HCT116 (cell line): ENCODE measurements around the gene SF3A2. TPM values are rescaled to one million over a fixed set of nuclear protein-coding genes. Genes with fewer than 3 reads are reported as not detected.

Experiments
- ATAC-seq: fragments of 200-7000 bp; cut with Tn5 transposase; 2 replicates; pipeline ENCODE4 v1.9.1; 2020; ENCODE audit warnings: mild to moderate bottlenecking, moderate library complexity
- BruUV-seq: library from RNA; stranded (reverse); fragments of 400-500 nt; replicated peaks from 2 replicates; lab custom pipeline; 2021; lab: Mats Ljungman, UMichigan
- CTCF ChIA-PET: fragments of 300-600 bp; sonication (Branson Sonifier 250); formaldehyde crosslinking; loops from one replicate; lab custom pipeline; 2021; ENCODE audit warnings: antibody characterized with exemption; lab: Charles Lee
- POLR2A ChIA-PET: fragments of 300-600, 350-600 bp; sonication (Branson Sonifier 250); formaldehyde crosslinking; loops from one replicate; lab custom pipeline; 2021; ENCODE audit warnings: antibody characterized with exemption; lab: Charles Lee
- RAD21 ChIA-PET, 2 experiments: fragments of 300-600 bp; sonication (Branson Sonifier 250); formaldehyde crosslinking; loops; one replicate each; lab custom pipeline; 2023; ENCODE audit warnings: low total read pairs in 2 of 2; ENCODE audit not compliant: uncharacterized antibody in 2 of 2, unreplicated experiment in 2 of 2, low non-redundant PET in 1 of 2; lab: Charles Lee
- DNase-seq: peaks from one replicate; pipeline ENCODE4 v3.0.0-alpha.2; 2010; ENCODE audit warnings: low read depth, low spot score
- H2AFZ ChIP-seq: fragments of 200-600 bp; shearing (Covaris generic), sonication (generic); 2 replicates; pipeline ENCODE4 v1.6.1; 2017; ENCODE audit warnings: low read depth, mixed run types, mixed read lengths, antibody characterized with exemption, low read length; ENCODE audit not compliant: poor library complexity, severe bottlenecking
- H3K27ac ChIP-seq: 2 replicates; pipeline ENCODE4 v1.5.1; 2012; ENCODE audit warnings: low read depth, low read length
- H3K27me3 ChIP-seq: fragments of 200-600 bp; sonication (generic); 2 replicates; pipeline ENCODE4 v1.6.1; 2016; ENCODE audit warnings: mixed run types, low read length, mixed read lengths; ENCODE audit not compliant: insufficient read depth
- H3K36me3 ChIP-seq, 2 experiments: fragments of 200-500 bp in 1 of 2; fragments of 200-600 bp in 1 of 2; sonication (Bioruptor generic) in 1 of 2; sonication (generic) in 1 of 2; 2 replicates each; pipeline versions ENCODE4 v1.5.1 to v1.6.1; 2014 to 2016; ENCODE audit warnings: low read length in 2 of 2, inconsistent platforms in 1 of 2, mixed read lengths in 1 of 2, mixed run types in 1 of 2; ENCODE audit not compliant: insufficient read depth in 2 of 2, control insufficient read depth in 1 of 2
- H3K4me1 ChIP-seq, 2 experiments: fragments of 200-600 bp in 1 of 2; sonication (generic) in 1 of 2; 2 replicates each; pipeline versions ENCODE4 v1.5.1 to v1.6.1; 2012 to 2017; ENCODE audit warnings: low read length in 2 of 2, inconsistent platforms in 1 of 2, mild to moderate bottlenecking in 1 of 2, mixed read lengths in 1 of 2, mixed run types in 1 of 2, moderate library complexity in 1 of 2; ENCODE audit not compliant: insufficient read depth in 2 of 2, control insufficient read depth in 1 of 2
- H3K4me2 ChIP-seq: fragments of 200-600 bp; sonication (generic); 2 replicates; pipeline ENCODE4 v1.6.1; 2017; ENCODE audit warnings: mixed run types, low read length, mixed read lengths
- H3K4me3 ChIP-seq, 2 experiments: fragments of 200-600 bp in 1 of 2; sonication (generic) in 1 of 2; replicated peaks in 1 of 2; 2 replicates each; pipeline ENCODE4 v1.5.1; 2011 to 2016; ENCODE audit warnings: low read length in 2 of 2, control low read depth in 1 of 2, low read depth in 1 of 2, mild to moderate bottlenecking in 1 of 2, mixed read lengths in 1 of 2, mixed run types in 1 of 2
- H3K79me2 ChIP-seq: fragments of 200-600 bp; sonication (generic); 2 replicates; pipeline ENCODE4 v1.6.1; 2017; ENCODE audit warnings: mild to moderate bottlenecking, mixed run types, low read length, moderate library complexity, mixed read lengths; ENCODE audit not compliant: insufficient read depth
- H3K9ac ChIP-seq: fragments of 200-600 bp; sonication (generic); 2 replicates; pipeline ENCODE4 v1.6.1; 2016; ENCODE audit warnings: low read length, mixed read lengths
- H3K9me2 ChIP-seq: fragments of 200-600 bp; sonication (generic), shearing (Covaris generic); 2 replicates; pipeline ENCODE4 v1.6.1; 2017; ENCODE audit warnings: mixed run types, mild to moderate bottlenecking, moderate library complexity; ENCODE audit not compliant: insufficient read depth
- H3K9me3 ChIP-seq, 2 experiments: fragments of 200-500 bp in 1 of 2; fragments of 200-600 bp in 1 of 2; sonication (Bioruptor generic) in 1 of 2; sonication (generic) in 1 of 2; 2 replicates each; pipeline ENCODE4 v1.6.1; 2014 to 2017; ENCODE audit warnings: low read length in 2 of 2, mixed read lengths in 2 of 2, inconsistent platforms in 1 of 2, low read depth in 1 of 2, mild to moderate bottlenecking in 1 of 2, mixed run types in 1 of 2, moderate library complexity in 1 of 2; ENCODE audit not compliant: control insufficient read depth in 1 of 2, insufficient read depth in 1 of 2
- H4K20me1 ChIP-seq: fragments of 200-600 bp; sonication (generic), shearing (Covaris generic); 2 replicates; pipeline ENCODE4 v1.6.1; 2017; ENCODE audit warnings: mixed run types, mild to moderate bottlenecking, moderate library complexity; ENCODE audit not compliant: insufficient read depth
- CBX3 ChIP-seq: IDR thresholded peaks from 2 replicates; pipeline ENCODE4 v1.6.1; 2012; ENCODE audit warnings: low read depth
- CEBPB ChIP-seq: IDR thresholded peaks from 2 replicates; pipeline ENCODE4 v1.6.1; 2012; ENCODE audit warnings: low read depth
- EGR1 ChIP-seq: IDR thresholded peaks from 2 replicates; pipeline ENCODE4 v1.6.1; 2012; ENCODE audit warnings: low read depth
- JUND ChIP-seq: IDR thresholded peaks from 2 replicates; pipeline ENCODE4 v1.6.1; 2012
- POLR2A ChIP-seq: IDR thresholded peaks from 2 replicates; pipeline ENCODE4 v1.7.0; 2011; ENCODE audit warnings: borderline replicate concordance; ENCODE audit not compliant: insufficient read depth, insufficient read length; ENCODE audit errors: extremely low read depth
- POLR2AphosphoS5 ChIP-seq: IDR thresholded peaks from 2 replicates; pipeline ENCODE4 v1.6.1; 2011; ENCODE audit warnings: mild to moderate bottlenecking, low read depth, low read length, moderate library complexity
- REST ChIP-seq: IDR thresholded peaks from 2 replicates; pipeline ENCODE4 v1.6.1; 2012; ENCODE audit warnings: low read depth
- SIN3A ChIP-seq: IDR thresholded peaks from 2 replicates; pipeline ENCODE4 v1.6.1; 2012; ENCODE audit warnings: low read depth
- TCF7L2 ChIP-seq: IDR thresholded peaks from 2 replicates; pipeline ENCODE4 v1.7.0; 2011; ENCODE audit warnings: borderline replicate concordance, inconsistent platforms; ENCODE audit not compliant: insufficient read depth, insufficient read length; ENCODE audit errors: extremely low read depth
- YY1 ChIP-seq: IDR thresholded peaks from 2 replicates; pipeline ENCODE4 v1.6.1; 2011; ENCODE audit warnings: low read length, low read depth, moderate library complexity, mild to moderate bottlenecking; ENCODE audit not compliant: insufficient replicate concordance; ENCODE audit errors: extremely low read depth
- ZNF274 ChIP-seq: fragments of 200-500 bp; sonication (Bioruptor generic); IDR thresholded peaks from 2 replicates; pipeline ENCODE4 v1.6.1; 2014; ENCODE audit warnings: mild to moderate bottlenecking, low read depth, low read length, inconsistent platforms
- intact Hi-C: fragments of 100-400 bp; cut with micrococcal nuclease; formaldehyde crosslinking; loops from 2 replicates; pipeline ENCODE4 v1.10.0; 2022
- total RNA-seq: library from RNA; stranded (reverse); gene quantifications from one replicate; pipeline ENCODE4 v1.2.1, GENCODE V29; 2021; ENCODE audit not compliant: unreplicated experiment

The SF3A2 gene
- total RNA-seq, 1 experiment from 2014 or later: 166 TPM

GRCh38 chr19:2193807-2194206 is 42.8 kb upstream of the SF3A2 start:
- DNase-seq: no peak
- no peak overlapping the region for H3K27ac ChIP-seq
- POLR2A ChIA-PET: no interaction called here
- TF ChIP-seq REST (no peak), CBX3 (no peak)
- TF ChIP-seq, all 23 proteins: peak for 0
- RAD21 ChIA-PET: no interaction called here
- no peaks in the 10 kb centered on the region for H4K20me1 ChIP-seq
- no peaks in the 10 kb centered on the region for H3K27me3 ChIP-seq
- H3K9ac ChIP-seq: no peak overlapping the region
- H2AFZ ChIP-seq: no peak overlapping the region
- no TSS peak for BruUV-seq
- no peaks in the 10 kb centered on the region for H3K4me1 ChIP-seq
- peaks cover 74% of the 10 kb centered on the region for H3K79me2 ChIP-seq
- H3K4me2 ChIP-seq: no peak overlapping the region
- H3K36me3 ChIP-seq: peaks cover 19 to 37% of the 10 kb centered on the region in 2 experiments; a peak in 3 of 4 replicates
- intact Hi-C loops: no loop called here
- no peaks in the 10 kb centered on the region for H3K9me3 ChIP-seq
- no peak overlapping the region for H3K4me3 ChIP-seq
- CTCF ChIA-PET: no interaction called here
- no peak for ATAC-seq
- H3K9me2 ChIP-seq: no peaks in the 10 kb centered on the region

GRCh38 chr19:2194513-2195078 is 42.0 kb upstream of the SF3A2 start:
- CTCF ChIA-PET: no interaction called here
- H3K9me2 ChIP-seq: no peaks in the 10 kb centered on the region
- H3K4me3 ChIP-seq: no peak overlapping the region
- DNase-seq: no peak
- no peaks in the 10 kb centered on the region for H4K20me1 ChIP-seq
- ATAC-seq: no peak
- peaks cover 74% of the 10 kb centered on the region for H3K79me2 ChIP-seq
- TF ChIP-seq POLR2AphosphoS5: no peak
- TF ChIP-seq EGR1: no peak
- TF ChIP-seq POLR2A: no peak
- no peak for TF ChIP-seq JUND
- no peak for TF ChIP-seq ZNF274
- no peak for TF ChIP-seq TCF7L2
- TF ChIP-seq SIN3A: no peak
- no peak for TF ChIP-seq CBX3
- TF ChIP-seq REST: no peak
- no peak for TF ChIP-seq CEBPB
- no peak for TF ChIP-seq YY1
- TF ChIP-seq, all 23 proteins: peak for 0
- intact Hi-C loops: no loop called here
- no peak overlapping the region for H2AFZ ChIP-seq
- H3K4me2 ChIP-seq: no peak overlapping the region
- RAD21 ChIA-PET: no interaction called here
- no peaks in the 10 kb centered on the region for H3K4me1 ChIP-seq
- H3K27me3 ChIP-seq: no peaks in the 10 kb centered on the region
- H3K9ac ChIP-seq: no peak overlapping the region
- no TSS peak for BruUV-seq
- H3K36me3 ChIP-seq: peaks cover 19 to 34% of the 10 kb centered on the region in 2 experiments; a peak in 3 of 4 replicates
- H3K27ac ChIP-seq: no peak overlapping the region
- H3K9me3 ChIP-seq: no peaks in the 10 kb centered on the region
- POLR2A ChIA-PET: no interaction called here
